ENCODE results near the gene DAB2IP. TPM values are rescaled to one million over a fixed set of nuclear protein-coding genes. Genes with fewer than 3 reads are reported as not detected.
A peak's percentile ranks its signal among the peaks of the same experiment; 100 is the strongest.

The DAB2IP gene
- total and polyA plus RNA-seq, 2 of the 4 experiments (the other 2 are of a cell fraction) = 5.6 to 17.2 TPM

DNA sequence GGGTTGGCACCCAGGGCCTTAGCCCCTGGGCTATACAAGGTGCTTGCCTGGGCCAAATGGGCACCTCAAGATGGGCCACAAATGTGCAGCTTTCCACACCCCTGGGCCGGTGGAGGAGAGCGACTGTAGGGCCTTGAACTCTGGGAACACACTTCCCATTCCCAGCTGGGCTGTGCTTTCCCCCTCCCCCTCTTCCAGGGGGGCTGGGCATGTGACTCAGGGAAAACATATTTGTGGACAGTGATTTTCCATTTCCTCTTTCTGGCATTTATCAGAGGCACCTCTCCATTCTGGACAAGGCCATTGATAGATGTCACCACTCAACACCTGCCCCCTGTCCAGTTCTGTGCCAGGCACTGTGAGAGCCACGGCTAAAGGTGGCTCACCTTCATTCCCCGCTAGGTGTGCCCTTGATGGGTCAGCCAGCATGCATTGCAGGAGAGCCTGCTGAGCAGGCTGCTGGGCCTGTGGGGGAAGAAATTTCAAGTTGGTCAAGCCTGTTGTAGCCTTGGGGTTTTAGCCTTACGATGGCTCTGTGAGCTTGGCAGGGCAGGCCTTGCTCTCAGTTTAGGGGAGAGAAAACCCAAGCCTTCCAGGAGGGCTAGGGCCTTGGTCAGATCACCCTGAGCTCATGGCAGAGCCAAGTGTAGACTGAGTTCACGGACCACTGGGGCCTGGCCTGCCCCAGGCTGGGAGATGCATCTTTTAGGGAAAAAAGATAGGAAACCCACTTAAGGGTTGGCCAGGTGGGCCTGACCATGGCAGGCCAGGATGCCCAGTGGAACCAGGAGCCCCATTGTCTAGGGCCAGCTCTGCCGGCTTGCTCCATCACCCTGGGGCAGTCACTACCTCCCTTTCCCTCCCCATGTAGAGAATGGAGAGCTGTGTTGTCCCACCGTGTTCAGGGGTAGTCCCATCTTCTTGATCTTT lies 113.9 kb downstream of the DAB2IP start:
- no peaks in the 10 kb centered on the region for H3K9me3 ChIP-seq (ENCODE audit: control insufficient read depth, insufficient read depth, low read length)
- H2BK120ac ChIP-seq (ENCODE audit: low read depth, low read length) = peak overlapping the region; percentile 98
- H3K4me2 ChIP-seq (ENCODE audit: low read depth, low read length) = no peak overlapping the region
- H2BK15ac ChIP-seq (ENCODE audit: low read depth, low read length) = peak overlapping the region; percentile 89; the same call in 2 of the 3 replicates
- peak overlapping the region; percentile 22 for H4K5ac ChIP-seq (ENCODE audit: low read depth, low read length)
- peak overlapping the region; percentile 92 for H4K91ac ChIP-seq (ENCODE audit: insufficient read depth, low read depth, low read length)
- H3K27ac ChIP-seq (ENCODE audit: insufficient read depth, low read length) = peak overlapping the region; percentile 62
- H3K14ac ChIP-seq (replicated peaks; ENCODE audit: low read depth, low read length) = peak overlapping the region; percentile 83
- H4K20me1 ChIP-seq (ENCODE audit: insufficient read depth, low read length) = peaks cover 2% of the 10 kb centered on the region
- DNase-seq (peak; percentile 63), ATAC-seq (ENCODE audit: low read depth) (peak; percentile 92)
- peak overlapping the region; percentile 85 for H2AFZ ChIP-seq (replicated peaks; ENCODE audit: low read length, poor library complexity)
- dilution Hi-C loops (cut with HindIII; ENCODE audit: low sequenced_read_pairs, unreplicated experiment) (no loop called here), intact Hi-C loops (cut with micrococcal nuclease) (no loop called here), in situ Hi-C loops (cut with MboI; ENCODE audit: low sequenced_read_pairs) (no loop called here)
- no CpG with 5 or more reads among the region's 8 CpGs for WGBS, 2 experiments (ENCODE audit: extremely low coverage in 2 of 2, insufficient read length in 1 of 2)
- H3K18ac ChIP-seq (ENCODE audit: low read depth, low read length) = peak overlapping the region; percentile 33
- ChIA-PET CTCF (no interaction called here), POLR2A (ENCODE audit: unreplicated experiment) (no interaction called here)
- peak overlapping the region; percentile 78 to 93 for H4K8ac ChIP-seq (ENCODE audit: low read depth in 2 of 2, low read length in 2 of 2)
- H3K4me1 ChIP-seq (ENCODE audit: control insufficient read depth, insufficient read depth, low read length) = peaks cover 19% of the 10 kb centered on the region
- H3K79me1 ChIP-seq (ENCODE audit: low read depth in 1 of 2, low read length in 2 of 2) = peaks cover 8 to 61% of the 10 kb centered on the region in 2 experiments; a peak in 3 of 4 replicates
- no peak overlapping the region for H3K4me3 ChIP-seq (ENCODE audit: insufficient read depth, low read depth, low read length)
- no peaks in the 10 kb centered on the region for H3K27me3 ChIP-seq (ENCODE audit: control insufficient read depth, insufficient read depth, low read length)
- peak overlapping the region; percentile 16; the same call in 1 of the 2 replicates for H3K9ac ChIP-seq (ENCODE audit: low read depth, low read length)
- peaks cover 53% of the 10 kb centered on the region for H3K9me1 ChIP-seq (ENCODE audit: insufficient read depth, low read length)
- peaks cover 63% of the 10 kb centered on the region for H3K36me3 ChIP-seq (ENCODE audit: control insufficient read depth, insufficient read depth, low read length)
- no TSS peak for BruUV-seq (replicated peaks)
- H3K56ac ChIP-seq (ENCODE audit: extremely low read depth, insufficient read depth, low read length) = peak overlapping the region; percentile 30; the same call in 1 of the 2 replicates
- peak overlapping the region; percentile 77; the same call in 1 of the 2 replicates for H3K23ac ChIP-seq (ENCODE audit: low read depth, low read length)
- peak overlapping the region; percentile 99 for H3K4ac ChIP-seq (ENCODE audit: low read depth, low read length)
- H2AK5ac ChIP-seq (ENCODE audit: low read depth, low read length) = peak overlapping the region; percentile 98
- peak overlapping the region; percentile 93 for H2BK5ac ChIP-seq (ENCODE audit: low read depth, low read length, poor library complexity, severe bottlenecking)
- H2BK20ac ChIP-seq (ENCODE audit: low read depth, low read length) = peak overlapping the region; percentile 94
- H2AK9ac ChIP-seq (replicated peaks; ENCODE audit: low read depth, low read length, poor library complexity) = peak overlapping the region; percentile 88
- TF ChIP-seq CEBPB (IDR thresholded peaks at IDR 0.05; ENCODE audit: low read depth, low read length) = no peak
- peak; percentile 65; the same call in 1 of the 2 replicates for TF ChIP-seq MAZ (IDR thresholded peaks at IDR 0.05; ENCODE audit: borderline replicate concordance, low read depth, low read length)
- TF ChIP-seq CTCF (conservative IDR thresholded peaks at IDR 0.05; ENCODE audit: low read depth, low read length) = no peak
- TF ChIP-seq SMC3 (IDR thresholded peaks at IDR 0.05; ENCODE audit: low read depth, low read length) = no peak
- TF ChIP-seq NFE2L2 (IDR thresholded peaks at IDR 0.05; ENCODE audit: low read depth, low read length) = peak; percentile 56; the same call in 1 of the 2 replicates
- no peak for TF ChIP-seq ELK1 (IDR thresholded peaks at IDR 0.05; ENCODE audit: borderline replicate concordance, low read depth, low read length)
- no peak for TF ChIP-seq CHD1 (IDR thresholded peaks at IDR 0.05; ENCODE audit: low read depth, low read length)
- TF ChIP-seq BHLHE40 (IDR thresholded peaks at IDR 0.05; ENCODE audit: low read depth, low read length) = no peak
- TF ChIP-seq RFX5 (IDR thresholded peaks at IDR 0.05; ENCODE audit: low read depth, low read length) = no peak
- no peak for TF ChIP-seq MXI1 (IDR thresholded peaks at IDR 0.05; ENCODE audit: borderline replicate concordance, low read depth, low read length)
- TF ChIP-seq FOS (IDR thresholded peaks at IDR 0.05; ENCODE audit: low read depth, low read length) = peak; percentile 57
- no peak for TF ChIP-seq RCOR1 (IDR thresholded peaks at IDR 0.05; ENCODE audit: insufficient replicate concordance, low read length)
- peak; percentile 79 for TF ChIP-seq USF2 (IDR thresholded peaks at IDR 0.05; ENCODE audit: low read depth, low read length)
